ENCODE data around the gene CBX5. TPM values are rescaled to one million over a fixed set of nuclear protein-coding genes. Genes with fewer than 3 reads are reported as not detected.

CBX5 gene
- total RNA-seq, 3 donors from 2014 or later = 37.1 to 56.9 (median 50.5) TPM

DNA sequence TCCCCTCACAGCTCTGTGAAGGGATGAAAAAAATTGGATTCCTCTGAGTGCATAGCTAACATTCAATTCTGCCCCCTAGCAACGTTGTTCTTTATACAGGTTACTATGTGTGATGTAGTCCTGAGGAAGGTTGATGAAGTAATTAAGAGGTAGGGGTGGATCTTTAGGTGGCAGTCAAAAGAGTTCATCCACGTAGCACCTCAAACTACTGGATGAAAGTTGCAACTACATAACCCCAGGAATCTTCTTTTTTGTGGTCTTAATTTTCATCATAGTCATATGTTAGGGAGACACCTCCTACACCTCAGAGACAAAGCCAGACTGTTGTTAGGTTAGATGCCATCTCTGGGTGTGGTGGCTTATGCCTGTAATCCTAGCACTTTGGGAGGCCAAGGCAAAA, 31.1 kb upstream of the CBX5 start:
- no peak for ATAC-seq

GRCh38 chr12:54306925-54307741, 27.2 kb upstream of the CBX5 start:
- Histone ChIP-seq H3K4me3 (no peak overlapping the region), H3K36me3 (ENCODE audit: low read depth) (no peaks in the 10 kb centered on the region), H3K9me3 (no peaks in the 10 kb centered on the region), H3K4me1 (ENCODE audit: low read depth) (peaks cover 8% of the 10 kb centered on the region)
- TF ChIP-seq, protein P1, sequence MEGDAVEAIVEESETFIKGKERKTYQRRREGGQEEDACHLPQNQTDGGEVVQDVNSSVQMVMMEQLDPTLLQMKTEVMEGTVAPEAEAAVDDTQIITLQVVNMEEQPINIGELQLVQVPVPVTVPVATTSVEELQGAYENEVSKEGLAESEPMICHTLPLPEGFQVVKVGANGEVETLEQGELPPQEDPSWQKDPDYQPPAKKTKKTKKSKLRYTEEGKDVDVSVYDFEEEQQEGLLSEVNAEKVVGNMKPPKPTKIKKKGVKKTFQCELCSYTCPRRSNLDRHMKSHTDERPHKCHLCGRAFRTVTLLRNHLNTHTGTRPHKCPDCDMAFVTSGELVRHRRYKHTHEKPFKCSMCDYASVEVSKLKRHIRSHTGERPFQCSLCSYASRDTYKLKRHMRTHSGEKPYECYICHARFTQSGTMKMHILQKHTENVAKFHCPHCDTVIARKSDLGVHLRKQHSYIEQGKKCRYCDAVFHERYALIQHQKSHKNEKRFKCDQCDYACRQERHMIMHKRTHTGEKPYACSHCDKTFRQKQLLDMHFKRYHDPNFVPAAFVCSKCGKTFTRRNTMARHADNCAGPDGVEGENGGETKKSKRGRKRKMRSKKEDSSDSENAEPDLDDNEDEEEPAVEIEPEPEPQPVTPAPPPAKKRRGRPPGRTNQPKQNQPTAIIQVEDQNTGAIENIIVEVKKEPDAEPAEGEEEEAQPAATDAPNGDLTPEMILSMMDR (IDR thresholded peaks at IDR 0.05) = no peak
- intact Hi-C loops (cut with DNase I, micrococcal nuclease) = no loop called here
- DNase-seq (peak; percentile 96 to 98 (median 96)), ATAC-seq (peak; percentile 99)

More for the DNA sequence above, 31.1 kb upstream of the CBX5 start:
- H3K36me3 ChIP-seq (ENCODE audit: low read depth) = no peaks in the 10 kb centered on the region
- no peak overlapping the region for H3K4me3 ChIP-seq
- intact Hi-C loops (cut with DNase I, micrococcal nuclease) = no loop called here
- no peak for DNase-seq
- H3K4me1 ChIP-seq (ENCODE audit: low read depth) = peaks cover 5% of the 10 kb centered on the region
- TF ChIP-seq, protein P1 (IDR thresholded peaks at IDR 0.05) = no peak
- H3K9me3 ChIP-seq = no peaks in the 10 kb centered on the region

DNA sequence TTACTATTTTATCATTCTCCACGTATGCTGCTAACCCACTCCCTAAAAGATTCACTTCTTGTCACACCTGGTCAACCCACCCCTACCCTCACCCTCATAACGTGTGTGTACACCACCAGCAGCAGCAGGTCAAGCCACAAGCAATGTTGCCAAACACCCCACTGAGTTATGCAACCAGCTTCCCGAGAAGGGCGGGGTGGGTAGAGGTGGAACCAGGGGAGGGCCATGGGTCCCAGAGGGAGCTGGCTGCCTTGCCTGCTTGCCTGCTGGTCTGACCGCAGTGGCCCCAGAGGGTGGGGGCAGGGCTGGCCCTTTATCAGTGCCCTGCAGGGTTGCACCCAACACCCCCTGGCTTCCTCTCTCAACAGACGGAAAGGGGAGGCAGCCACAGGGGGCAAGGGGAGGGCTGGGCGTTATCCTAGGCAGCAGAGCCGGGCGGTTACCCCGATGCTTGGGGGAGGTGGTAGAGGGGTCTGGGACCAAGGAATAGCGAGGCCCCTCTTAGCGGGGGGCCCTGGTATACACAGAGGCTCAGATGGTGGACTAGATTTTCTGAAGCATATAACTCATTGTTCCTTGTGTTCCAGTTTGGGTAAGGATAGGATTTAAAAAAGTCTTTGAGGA, 24.4 kb upstream of the CBX5 start:
- peak; percentile 66 for ATAC-seq
- H3K4me1 ChIP-seq (ENCODE audit: low read depth) = peaks cover 19% of the 10 kb centered on the region
- H3K9me3 ChIP-seq = no peaks in the 10 kb centered on the region
- H3K36me3 ChIP-seq (ENCODE audit: low read depth) = no peaks in the 10 kb centered on the region
- TF ChIP-seq, protein P1 (IDR thresholded peaks at IDR 0.05) = no peak
- DNase-seq = peak; percentile 63 to 84 (median 64)
- intact Hi-C loops (cut with DNase I, micrococcal nuclease) = no loop called here
- H3K4me3 ChIP-seq = no peak overlapping the region

DNA sequence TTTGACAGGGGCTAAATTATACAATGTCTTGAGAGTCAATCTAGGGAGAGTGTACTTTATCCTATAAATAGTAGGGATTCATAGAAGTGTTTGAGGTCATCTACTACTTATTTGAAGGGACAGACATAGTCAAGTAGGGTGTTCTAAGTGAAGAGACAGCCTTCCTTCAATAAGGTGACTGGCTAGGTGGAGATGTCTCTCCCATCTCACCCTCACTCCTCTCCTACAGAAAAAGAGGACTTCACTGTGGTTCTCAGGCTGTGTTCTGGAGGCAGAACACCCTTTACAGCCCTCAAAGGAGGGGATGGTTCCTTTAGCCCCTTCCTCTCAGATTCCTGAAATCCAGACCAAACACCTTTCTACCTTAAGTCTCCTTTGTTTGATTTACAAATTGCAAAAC, 23.7 kb upstream of the CBX5 start:
- TF ChIP-seq, protein P1 (IDR thresholded peaks at IDR 0.05) = no peak
- H3K36me3 ChIP-seq (ENCODE audit: low read depth) = no peaks in the 10 kb centered on the region
- intact Hi-C loops (cut with DNase I, micrococcal nuclease) = no loop called here
- H3K9me3 ChIP-seq = no peaks in the 10 kb centered on the region
- DNase-seq = no peak
- H3K4me1 ChIP-seq (ENCODE audit: low read depth) = peaks cover 19% of the 10 kb centered on the region
- no peak overlapping the region for H3K4me3 ChIP-seq
- ATAC-seq = no peak

- Histone ChIP-seq H3K4me1 (ENCODE audit: low read depth) (peaks cover 14% of the 10 kb centered on the region), H3K4me3 (no peak overlapping the region), H3K9me3 (no peaks in the 10 kb centered on the region), H3K36me3 (ENCODE audit: low read depth) (no peaks in the 10 kb centered on the region)
- no peak for DNase-seq
- ATAC-seq = no peak
- intact Hi-C loops (cut with DNase I, micrococcal nuclease) = no loop called here
- TF ChIP-seq, protein P1 (IDR thresholded peaks at IDR 0.05) = no peak
These were observed 21.6 kb upstream of the CBX5 start for GRCh38 chr12:54301428-54302048.

Data from mucosa of descending colon (tissue), 3 donors.